Activated naive CD4-positive, alpha-beta T cell treated with Interleukin-2 at 50 U/mL for 16 hours (primary cell): Measurements from ENCODE around the gene VPS8.
"Not testable (repeated sequence)": the region's sequence is repeated elsewhere in the genome, so short reads cannot be mapped to it uniquely, and the experiment has no call there.

ENCODE experiments used
- DNase-seq: peaks from one replicate; pipeline ENCODE4 v3.0.0-alpha.2; 2020

The VPS8 gene

GRCh38 chr3:184932777-184933176 lies 120.8 kb downstream of the VPS8 start:
- no peak for DNase-seq

GRCh38 chr3:184937611-184938010 lies 125.6 kb downstream of the VPS8 start:
- DNase-seq, result no peak

GRCh38 chr3:184941408-184941807 lies 129.4 kb downstream of the VPS8 start:
- DNase-seq, result no peak

GRCh38 chr3:184942735-184943134 lies 130.8 kb downstream of the VPS8 start:
- DNase-seq, result no peak

- no peak for DNase-seq
Observed at GRCh38 chr3:184944241-184944640, 132.3 kb downstream of the VPS8 start.

GRCh38 chr3:184945886-184946625 lies 134.1 kb downstream of the VPS8 start:
- DNase-seq, result no peak

GRCh38 chr3:184946917-184947316 lies 135.0 kb downstream of the VPS8 start:
- no peak for DNase-seq

- no peak for DNase-seq
Observed at GRCh38 chr3:184949251-184949965, 137.4 kb downstream of the VPS8 start.

- DNase-seq, result not testable (repeated sequence)
Observed at GRCh38 chr3:184950816-184951215, 138.8 kb downstream of the VPS8 start.

GRCh38 chr3:184952671-184953070 lies 140.7 kb downstream of the VPS8 start:
- DNase-seq, result no peak

GRCh38 chr3:184953401-184953800 lies 141.4 kb downstream of the VPS8 start:
- DNase-seq, result no peak

GRCh38 chr3:184954251-184954650 lies 142.3 kb downstream of the VPS8 start:
- DNase-seq, result no peak

GRCh38 chr3:184954851-184955250 lies 142.9 kb downstream of the VPS8 start:
- DNase-seq, result not testable (repeated sequence)

GRCh38 chr3:184965639-184966430 lies 153.9 kb downstream of the VPS8 start:
- no peak for DNase-seq

- DNase-seq, result no peak
Observed at GRCh38 chr3:184968115-184968514, 156.1 kb downstream of the VPS8 start.

- DNase-seq, result no peak
Observed at GRCh38 chr3:184970186-184970585, 158.2 kb downstream of the VPS8 start.

GRCh38 chr3:184977796-184978195 lies 165.8 kb downstream of the VPS8 start:
- no peak for DNase-seq

- DNase-seq, result no peak
Observed at GRCh38 chr3:184981071-184981470, 169.1 kb downstream of the VPS8 start.

GRCh38 chr3:184982076-184982475 lies 170.1 kb downstream of the VPS8 start:
- no peak for DNase-seq

- DNase-seq, result no peak
Observed at GRCh38 chr3:184985586-184985985, 173.6 kb downstream of the VPS8 start.

- DNase-seq, result no peak
Observed at GRCh38 chr3:184986366-184986889, 174.5 kb downstream of the VPS8 start.

- DNase-seq, result no peak
Observed at GRCh38 chr3:184993394-184993793, 181.4 kb downstream of the VPS8 start.

GRCh38 chr3:185003876-185004275 lies 191.9 kb downstream of the VPS8 start:
- DNase-seq, result not testable (repeated sequence)
